SU-DHL-6 (cell line): ENCODE results near the gene NRBF2.

Experiments used
- H2AFZ ChIP-seq: fragments of 200-600 bp; sonication (generic); 2 replicates; pipeline ENCODE4 v1.6.1; 2014; ENCODE audit warnings: low read depth, mild to moderate bottlenecking, moderate library complexity, mixed read lengths, antibody characterized with exemption, low read length; ENCODE audit not compliant: severe bottlenecking
- H3F3A ChIP-seq: fragments of 200-600 bp; shearing (Covaris generic); 2 replicates; pipeline ENCODE4 v1.6.0; 2016; ENCODE audit warnings: antibody characterized with exemption, mild to moderate bottlenecking; ENCODE audit not compliant: insufficient read depth
- H3K27ac ChIP-seq: fragments of 200-600 bp; sonication (generic); 2 replicates; pipeline ENCODE4 v1.5.1; 2016; ENCODE audit warnings: low read depth, mild to moderate bottlenecking, low read length, moderate library complexity, mixed read lengths
- H3K27me3 ChIP-seq: fragments of 200-600 bp; sonication (generic), shearing (Covaris generic); 2 replicates; pipeline ENCODE4 v1.6.0; 2014; ENCODE audit warnings: mild to moderate bottlenecking, low read length
- H3K36me3 ChIP-seq: fragments of 200-600 bp; sonication (generic); 2 replicates; pipeline ENCODE4 v1.6.1; 2014; ENCODE audit warnings: mild to moderate bottlenecking, low read length, mixed read lengths
- H3K4me2 ChIP-seq: fragments of 300-600, 200-600 bp; shearing (Covaris generic), sonication (generic); 2 replicates; pipeline ENCODE4 v1.6.0; 2014; ENCODE audit warnings: low read length, low read depth, mild to moderate bottlenecking; ENCODE audit not compliant: poor library complexity, severe bottlenecking
- H3K4me3 ChIP-seq: fragments of 200-600 bp; sonication (generic); 2 replicates; pipeline ENCODE4 v1.5.1; 2014; ENCODE audit warnings: antibody characterized with exemption, low read length, mild to moderate bottlenecking, mixed read lengths; ENCODE audit not compliant: insufficient read depth, poor library complexity, severe bottlenecking
- H3K79me2 ChIP-seq: fragments of 200-600 bp; sonication (generic); 2 replicates; pipeline ENCODE4 v1.6.1; 2014; ENCODE audit warnings: mild to moderate bottlenecking, low read length, moderate library complexity; ENCODE audit not compliant: insufficient read depth
- H3K9ac ChIP-seq: fragments of 200-600 bp; sonication (generic); 2 replicates; pipeline ENCODE4 v1.7.0; 2014; ENCODE audit warnings: mild to moderate bottlenecking, low read length
- H3K9me2 ChIP-seq: fragments of 200-600 bp; sonication (generic); replicated peaks from 2 replicates; pipeline ENCODE4 v1.6.1; 2014; ENCODE audit warnings: low read length; ENCODE audit not compliant: insufficient read depth
- H3K9me3 ChIP-seq: fragments of 200-600 bp; sonication (generic); 2 replicates; pipeline ENCODE4 v1.6.1; 2014; ENCODE audit warnings: low read length, mixed read lengths; ENCODE audit not compliant: insufficient read depth
- H4K20me1 ChIP-seq: fragments of 200-600 bp; sonication (generic); 2 replicates; pipeline ENCODE4 v1.6.1; 2014; ENCODE audit warnings: low read depth, mild to moderate bottlenecking, antibody characterized with exemption, low read length, moderate library complexity, mixed read lengths
- EZH2phosphoT487 ChIP-seq: fragments of 200-600 bp; sonication (generic), shearing (Covaris generic); conservative IDR thresholded peaks from 2 replicates; pipeline ENCODE4 v1.6.1; 2018; ENCODE audit warnings: mild to moderate bottlenecking, antibody characterized with exemption, low read length, moderate library complexity, mixed read lengths
- TF ChIP-seq, protein P1 (sequence below): fragments of 200-600 bp; sonication (generic); IDR thresholded peaks from one replicate; pipeline ENCODE4 v1.5.1; 2017; ENCODE audit warnings: antibody characterized with exemption, mild to moderate bottlenecking, low read length, moderate library complexity; ENCODE audit not compliant: insufficient read depth, poor library complexity, severe bottlenecking

The NRBF2 gene

DNA sequence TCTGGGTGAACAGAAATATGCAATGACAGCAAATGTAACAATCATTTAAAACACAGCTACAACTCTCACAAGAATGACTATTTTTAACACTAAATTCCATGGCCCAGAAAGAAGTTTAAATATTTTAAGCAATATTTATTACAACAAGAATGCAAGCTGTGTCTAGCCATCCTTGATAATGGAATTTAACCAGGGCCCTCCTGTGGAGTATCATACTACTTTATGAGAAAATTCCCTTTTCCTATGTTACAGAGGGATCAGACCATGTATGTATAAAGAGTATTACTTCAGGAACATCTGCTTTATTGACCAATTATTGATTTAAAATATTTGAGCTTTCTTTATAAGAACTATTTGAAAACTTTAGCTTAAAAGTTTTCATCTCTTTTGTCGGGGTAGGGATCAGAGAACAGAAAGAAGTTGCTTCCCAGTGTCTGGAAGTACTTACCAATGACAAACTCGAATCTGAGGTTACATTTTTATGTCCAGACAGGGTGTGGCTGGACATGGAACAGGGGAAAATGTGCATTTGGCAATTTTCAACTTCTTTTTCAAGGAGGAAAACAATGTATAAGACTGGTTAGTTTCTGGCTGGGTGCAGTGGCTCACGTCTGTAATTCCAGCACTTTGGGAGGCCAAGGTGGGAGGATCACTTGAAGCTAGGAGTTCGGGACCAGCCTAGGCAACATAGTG is 48.3 kb upstream of the NRBF2 start:
- no peaks in the 10 kb centered on the region for H4K20me1 ChIP-seq
- no peaks in the 10 kb centered on the region for H3K27me3 ChIP-seq
- no peak overlapping the region for H2AFZ ChIP-seq
- no peaks in the 10 kb centered on the region for H3K79me2 ChIP-seq
- H3F3A ChIP-seq: no peaks in the 10 kb centered on the region
- H3K9me3 ChIP-seq: no peaks in the 10 kb centered on the region
- H3K4me2 ChIP-seq: no peak overlapping the region
- no peak overlapping the region for H3K4me3 ChIP-seq
- H3K9me2 ChIP-seq: no peaks in the 10 kb centered on the region
- no peak overlapping the region for H3K9ac ChIP-seq
- H3K36me3 ChIP-seq: no peaks in the 10 kb centered on the region
- no peak overlapping the region for H3K27ac ChIP-seq
- no peak for TF ChIP-seq EZH2phosphoT487
- TF ChIP-seq, protein P1, sequence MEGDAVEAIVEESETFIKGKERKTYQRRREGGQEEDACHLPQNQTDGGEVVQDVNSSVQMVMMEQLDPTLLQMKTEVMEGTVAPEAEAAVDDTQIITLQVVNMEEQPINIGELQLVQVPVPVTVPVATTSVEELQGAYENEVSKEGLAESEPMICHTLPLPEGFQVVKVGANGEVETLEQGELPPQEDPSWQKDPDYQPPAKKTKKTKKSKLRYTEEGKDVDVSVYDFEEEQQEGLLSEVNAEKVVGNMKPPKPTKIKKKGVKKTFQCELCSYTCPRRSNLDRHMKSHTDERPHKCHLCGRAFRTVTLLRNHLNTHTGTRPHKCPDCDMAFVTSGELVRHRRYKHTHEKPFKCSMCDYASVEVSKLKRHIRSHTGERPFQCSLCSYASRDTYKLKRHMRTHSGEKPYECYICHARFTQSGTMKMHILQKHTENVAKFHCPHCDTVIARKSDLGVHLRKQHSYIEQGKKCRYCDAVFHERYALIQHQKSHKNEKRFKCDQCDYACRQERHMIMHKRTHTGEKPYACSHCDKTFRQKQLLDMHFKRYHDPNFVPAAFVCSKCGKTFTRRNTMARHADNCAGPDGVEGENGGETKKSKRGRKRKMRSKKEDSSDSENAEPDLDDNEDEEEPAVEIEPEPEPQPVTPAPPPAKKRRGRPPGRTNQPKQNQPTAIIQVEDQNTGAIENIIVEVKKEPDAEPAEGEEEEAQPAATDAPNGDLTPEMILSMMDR: no peak

DNA sequence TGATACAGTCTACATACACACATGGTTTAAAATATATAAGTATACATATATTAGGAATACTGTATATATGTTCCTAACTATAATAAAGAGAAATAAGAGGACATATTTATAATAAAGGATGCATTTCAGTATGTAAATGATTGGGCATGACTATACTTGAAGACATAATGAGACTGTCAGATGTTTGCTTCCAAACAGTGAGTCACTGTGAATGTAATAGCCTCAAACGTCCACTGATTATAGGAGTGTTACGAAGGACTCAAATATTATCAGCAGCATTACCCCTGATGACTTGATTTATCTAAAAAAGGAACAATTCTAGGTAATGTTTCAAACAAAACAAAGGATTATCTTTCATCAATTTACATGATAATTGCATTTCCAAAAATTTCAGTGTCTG is 39.9 kb upstream of the NRBF2 start:
- TF ChIP-seq EZH2phosphoT487: no peak
- TF ChIP-seq, protein P1: no peak
- Histone ChIP-seq H3K27ac (no peak overlapping the region), H3K4me3 (no peak overlapping the region), H3K9me2 (no peaks in the 10 kb centered on the region), H3K36me3 (no peaks in the 10 kb centered on the region), H4K20me1 (no peaks in the 10 kb centered on the region), H3K9ac (no peak overlapping the region), H3K9me3 (no peaks in the 10 kb centered on the region), H3K4me2 (no peak overlapping the region), H3F3A (no peaks in the 10 kb centered on the region), H2AFZ (no peak overlapping the region), H3K79me2 (no peaks in the 10 kb centered on the region), H3K27me3 (no peaks in the 10 kb centered on the region)

DNA sequence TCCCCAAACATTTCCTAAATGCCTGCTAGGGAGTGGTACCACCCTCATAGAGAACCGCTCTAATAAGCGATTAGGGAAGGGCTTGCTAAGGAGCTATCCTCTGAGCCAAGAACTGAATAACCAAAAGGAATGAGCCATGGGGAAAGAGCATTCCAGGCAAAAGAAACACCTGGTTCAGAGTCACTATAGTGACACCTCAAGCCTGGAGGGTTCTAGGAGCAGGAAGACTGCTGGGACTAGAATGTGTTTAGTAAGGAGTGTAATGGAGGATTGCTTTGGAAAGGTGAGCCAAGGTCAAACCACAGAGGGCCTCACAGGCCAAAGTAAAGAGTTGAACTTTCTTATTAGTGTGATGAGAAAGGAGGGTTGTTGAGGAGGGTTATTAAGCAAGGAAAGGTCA is 38.7 kb upstream of the NRBF2 start:
- Histone ChIP-seq H3K27ac (no peak overlapping the region), H3K9me3 (no peaks in the 10 kb centered on the region), H3K4me2 (no peak overlapping the region), H3K27me3 (no peaks in the 10 kb centered on the region), H3K9ac (no peak overlapping the region), H3K79me2 (no peaks in the 10 kb centered on the region), H3K36me3 (no peaks in the 10 kb centered on the region), H3K4me3 (no peak overlapping the region), H2AFZ (no peak overlapping the region), H3F3A (no peaks in the 10 kb centered on the region), H4K20me1 (no peaks in the 10 kb centered on the region), H3K9me2 (no peaks in the 10 kb centered on the region)
- TF ChIP-seq EZH2phosphoT487: no peak
- TF ChIP-seq, protein P1: no peak
